GM19468 (cell line): ENCODE results near the gene RTL3.

ENCODE experiments used
- ATAC-seq: cut with Tn5 transposase; IDR thresholded peaks from one replicate; pipeline ENCODE4 v1.9.1; 2021; ENCODE audit warnings: mild to moderate bottlenecking, moderate library complexity, moderate number of reproducible peaks; ENCODE audit not compliant: unreplicated experiment; ENCODE audit errors: extremely low read depth

RTL3 gene

DNA sequence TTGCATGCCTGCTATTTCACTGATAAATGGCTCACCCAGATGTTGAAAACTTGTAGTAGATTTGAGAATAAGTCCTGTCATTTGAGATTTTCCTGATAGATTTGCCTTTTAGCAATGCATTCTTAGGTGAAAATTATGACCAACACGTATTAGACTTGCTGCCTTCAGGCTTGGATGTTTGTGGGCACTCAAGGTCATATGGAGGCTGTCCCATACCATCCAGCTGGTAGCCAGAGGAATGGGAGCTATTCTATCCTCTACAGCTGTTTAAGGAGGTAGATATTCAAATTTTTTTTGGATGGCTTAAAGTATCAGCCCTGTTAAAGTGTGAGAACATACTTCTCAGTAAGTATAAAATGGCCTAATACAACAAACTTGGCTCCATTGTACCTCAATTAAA, 34.7 kb downstream of the RTL3 start:
- ATAC-seq = no peak

DNA sequence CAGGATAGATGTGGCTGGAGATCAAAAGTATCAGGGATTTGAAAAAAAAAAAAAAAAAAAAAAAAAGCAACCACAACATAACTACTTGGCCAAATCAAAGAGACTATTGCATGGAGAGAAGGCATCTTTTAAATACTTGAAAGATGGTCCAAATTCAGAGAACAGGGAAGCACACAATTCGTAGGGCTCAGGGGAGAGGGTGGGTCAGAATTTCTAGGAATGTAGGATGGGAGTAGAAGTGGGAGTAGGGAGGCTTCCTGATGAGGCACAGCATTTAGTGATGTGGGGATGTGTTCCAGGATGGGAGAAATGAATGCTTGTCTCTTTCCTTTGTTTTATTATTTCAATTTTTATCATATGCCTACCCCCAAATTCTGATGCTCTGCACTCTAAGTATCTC, 36.3 kb downstream of the RTL3 start:
- no peak for ATAC-seq

GRCh38 chrX:78619834-78620233, 39.3 kb downstream of the RTL3 start:
- ATAC-seq = no peak

GRCh38 chrX:78618987-78619386, 40.1 kb downstream of the RTL3 start:
- ATAC-seq = no peak

DNA sequence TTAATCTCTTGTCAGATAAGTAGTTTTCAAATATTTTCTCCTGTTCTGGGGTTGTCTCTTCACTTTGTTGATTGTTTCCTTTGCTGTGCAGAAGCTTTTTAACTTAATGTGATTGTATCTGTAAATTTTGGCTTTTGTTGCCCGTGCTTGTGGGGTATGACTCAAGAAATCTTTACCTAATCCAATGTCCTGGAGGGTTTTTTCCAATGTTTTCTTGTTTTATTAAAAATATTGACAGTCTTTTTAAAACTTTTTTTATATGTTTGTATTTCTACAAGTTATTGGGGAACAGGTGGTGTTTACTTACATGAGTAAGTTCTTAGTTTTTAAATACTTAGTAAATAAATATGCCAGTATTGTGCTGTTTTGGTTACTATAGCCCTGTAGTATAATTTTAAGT, 44.9 kb downstream of the RTL3 start:
- ATAC-seq = no peak
